ENCODE results near the gene CCDC106. TPM values are rescaled to one million over a fixed set of nuclear protein-coding genes. Genes with fewer than 3 reads are reported as not detected.

CCDC106 gene
- total and polyA plus RNA-seq, 2 donors from 2014 or later, result 22.7 to 51.9 TPM

DNA sequence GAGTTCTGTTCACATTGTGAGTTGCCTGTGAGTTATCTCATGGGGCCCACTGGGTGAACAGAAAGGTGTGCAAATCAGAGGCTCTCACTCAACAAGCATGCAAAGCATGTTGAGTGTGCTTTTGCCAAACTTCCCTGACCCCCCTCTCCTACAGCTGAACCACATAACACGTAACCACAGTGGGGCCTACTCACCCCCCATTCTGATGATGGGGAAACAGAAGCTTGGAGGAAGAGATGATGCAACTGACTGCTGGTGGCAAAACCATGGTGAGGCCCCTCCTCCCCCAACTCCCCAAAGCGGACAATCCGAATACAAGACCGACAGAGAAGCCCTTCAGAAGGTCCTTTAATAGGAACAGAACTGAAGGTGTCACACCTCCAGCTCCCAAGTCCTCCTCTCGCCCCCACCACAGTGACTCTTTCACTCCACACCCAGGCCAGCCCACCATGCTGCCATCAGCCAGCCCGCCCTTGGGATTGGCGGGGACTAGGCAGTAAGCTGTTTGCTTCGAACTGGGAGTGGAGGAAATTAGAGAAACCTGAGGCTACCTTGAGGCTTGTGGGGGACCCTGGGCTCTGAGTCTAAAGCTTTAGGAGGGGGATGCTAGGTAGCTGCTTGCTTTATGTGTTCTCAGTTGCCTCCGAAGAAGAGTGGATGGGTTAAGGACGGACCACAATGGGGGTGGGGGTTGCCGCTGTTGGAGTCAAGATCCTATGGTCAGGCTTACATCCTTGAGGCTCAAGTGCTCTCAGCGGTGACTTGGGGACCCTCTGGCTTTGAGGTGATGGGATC, 27.4 kb upstream of the CCDC106 start:
- FAIRE-seq, result no peak
- H3K36me3 ChIP-seq (ENCODE audit: control insufficient read depth in 2 of 3, insufficient read depth in 3 of 3, low read length in 3 of 3), result peaks cover 0 to 6% (median 0%) of the 10 kb centered on the region in 3 donors
- H3K27ac ChIP-seq (ENCODE audit: low read depth in 2 of 2, low read length in 2 of 2), result no peak overlapping the region
- no peak overlapping the region for H3K4me3 ChIP-seq (ENCODE audit: low read length in 3 of 3)
- DNase-seq, result no peak
- peaks cover 2 to 6% (median 5%) of the 10 kb centered on the region in 3 donors for H3K4me1 ChIP-seq (ENCODE audit: control insufficient read depth in 2 of 3, insufficient read depth in 2 of 3, low read depth in 1 of 3, low read length in 3 of 3)
- intact Hi-C loops (cut with DNase I), result no loop called here
- TF ChIP-seq, protein P1, sequence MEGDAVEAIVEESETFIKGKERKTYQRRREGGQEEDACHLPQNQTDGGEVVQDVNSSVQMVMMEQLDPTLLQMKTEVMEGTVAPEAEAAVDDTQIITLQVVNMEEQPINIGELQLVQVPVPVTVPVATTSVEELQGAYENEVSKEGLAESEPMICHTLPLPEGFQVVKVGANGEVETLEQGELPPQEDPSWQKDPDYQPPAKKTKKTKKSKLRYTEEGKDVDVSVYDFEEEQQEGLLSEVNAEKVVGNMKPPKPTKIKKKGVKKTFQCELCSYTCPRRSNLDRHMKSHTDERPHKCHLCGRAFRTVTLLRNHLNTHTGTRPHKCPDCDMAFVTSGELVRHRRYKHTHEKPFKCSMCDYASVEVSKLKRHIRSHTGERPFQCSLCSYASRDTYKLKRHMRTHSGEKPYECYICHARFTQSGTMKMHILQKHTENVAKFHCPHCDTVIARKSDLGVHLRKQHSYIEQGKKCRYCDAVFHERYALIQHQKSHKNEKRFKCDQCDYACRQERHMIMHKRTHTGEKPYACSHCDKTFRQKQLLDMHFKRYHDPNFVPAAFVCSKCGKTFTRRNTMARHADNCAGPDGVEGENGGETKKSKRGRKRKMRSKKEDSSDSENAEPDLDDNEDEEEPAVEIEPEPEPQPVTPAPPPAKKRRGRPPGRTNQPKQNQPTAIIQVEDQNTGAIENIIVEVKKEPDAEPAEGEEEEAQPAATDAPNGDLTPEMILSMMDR (IDR thresholded peaks at IDR 0.05; ENCODE audit: borderline replicate concordance, extremely low read depth, insufficient read depth), result no peak
- H3K9me3 ChIP-seq (ENCODE audit: control insufficient read depth in 2 of 3, insufficient read depth in 1 of 3, low read length in 3 of 3), result no peaks in the 10 kb centered on the region
- H3K9ac ChIP-seq (ENCODE audit: low read length in 3 of 3), result no peak overlapping the region
- H3K27me3 ChIP-seq (ENCODE audit: control insufficient read depth, insufficient read depth, low read length), result no peaks in the 10 kb centered on the region

DNA sequence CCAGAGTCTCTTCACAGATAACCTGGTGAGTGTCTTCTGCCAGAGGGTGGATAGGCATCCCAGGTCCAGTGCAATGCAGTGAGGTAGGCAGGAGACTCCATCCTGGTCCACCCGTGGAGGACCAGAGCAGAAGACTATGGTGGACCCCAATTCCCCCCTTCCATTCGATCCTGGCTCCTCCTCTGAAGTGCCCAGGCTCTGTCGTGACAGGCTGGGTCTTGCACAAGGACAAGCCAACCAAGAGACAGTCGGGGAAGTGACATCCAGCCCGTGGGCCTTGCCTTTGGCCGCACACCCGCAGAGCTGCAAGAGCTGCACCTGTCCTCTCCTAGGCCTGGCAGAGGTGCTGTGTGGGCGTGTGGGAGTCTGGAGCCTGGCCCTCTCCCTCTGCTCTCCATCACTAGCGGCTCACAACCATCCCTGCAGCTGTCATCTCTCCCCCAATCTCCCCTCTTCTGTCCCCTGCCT, 26.8 kb upstream of the CCDC106 start:
- no peaks in the 10 kb centered on the region for H3K9me3 ChIP-seq (ENCODE audit: control insufficient read depth in 2 of 3, insufficient read depth in 1 of 3, low read length in 3 of 3)
- no peak for DNase-seq
- peaks cover 2 to 6% (median 5%) of the 10 kb centered on the region in 3 donors for H3K4me1 ChIP-seq (ENCODE audit: control insufficient read depth in 2 of 3, insufficient read depth in 2 of 3, low read depth in 1 of 3, low read length in 3 of 3)
- peaks cover 0 to 6% (median 0%) of the 10 kb centered on the region in 3 donors for H3K36me3 ChIP-seq (ENCODE audit: control insufficient read depth in 2 of 3, insufficient read depth in 3 of 3, low read length in 3 of 3)
- no peak overlapping the region for H3K27ac ChIP-seq (ENCODE audit: low read depth in 2 of 2, low read length in 2 of 2)
- intact Hi-C loops (cut with DNase I), result no loop called here
- FAIRE-seq, result no peak
- H3K27me3 ChIP-seq (ENCODE audit: control insufficient read depth, insufficient read depth, low read length), result no peaks in the 10 kb centered on the region
- no peak overlapping the region for H3K9ac ChIP-seq (ENCODE audit: low read length in 3 of 3)
- TF ChIP-seq, protein P1 (IDR thresholded peaks at IDR 0.05; ENCODE audit: borderline replicate concordance, extremely low read depth, insufficient read depth), result no peak
- no peak overlapping the region for H3K4me3 ChIP-seq (ENCODE audit: low read length in 3 of 3)

DNA sequence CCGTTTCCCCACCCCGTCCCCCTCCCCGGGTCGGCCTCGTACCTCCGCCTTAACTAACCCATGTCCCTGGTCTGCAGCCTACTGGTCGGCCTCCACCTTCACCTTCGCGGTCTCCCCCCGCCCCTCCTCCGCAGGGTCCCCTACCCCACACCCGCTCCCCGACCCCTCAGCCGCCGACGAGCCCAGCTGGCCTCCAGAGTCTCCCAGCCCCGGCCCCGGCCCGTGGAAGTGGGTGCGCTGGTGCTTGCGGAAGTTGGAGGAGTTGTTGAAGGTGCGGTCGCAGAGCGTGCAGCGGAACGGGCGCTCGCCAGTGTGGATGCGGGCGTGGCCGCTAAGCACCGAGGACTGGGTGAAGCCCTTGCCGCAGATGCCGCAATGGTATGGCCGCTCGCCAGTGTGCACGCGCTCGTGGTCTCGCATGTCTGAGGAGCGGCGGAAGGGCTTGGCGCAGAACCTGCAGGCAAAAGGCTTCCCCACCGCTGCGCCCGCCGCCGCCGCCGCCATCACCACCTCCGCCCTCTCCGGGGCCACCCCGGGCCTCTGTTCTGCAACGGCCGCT, 26.3 kb upstream of the CCDC106 start:
- Histone ChIP-seq H3K9ac (ENCODE audit: low read length in 3 of 3) (no peak overlapping the region), H3K9me3 (ENCODE audit: control insufficient read depth in 2 of 3, insufficient read depth in 1 of 3, low read length in 3 of 3) (no peaks in the 10 kb centered on the region), H3K27ac (ENCODE audit: low read depth in 2 of 2, low read length in 2 of 2) (no peak overlapping the region), H3K4me1 (ENCODE audit: control insufficient read depth in 2 of 3, insufficient read depth in 2 of 3, low read depth in 1 of 3, low read length in 3 of 3) (peaks cover 2 to 6% (median 5%) of the 10 kb centered on the region in 3 donors), H3K4me3 (ENCODE audit: low read length in 3 of 3) (no peak overlapping the region), H3K27me3 (ENCODE audit: control insufficient read depth, insufficient read depth, low read length) (no peaks in the 10 kb centered on the region), H3K36me3 (ENCODE audit: control insufficient read depth in 2 of 3, insufficient read depth in 3 of 3, low read length in 3 of 3) (peaks cover 0 to 6% (median 0%) of the 10 kb centered on the region in 3 donors)
- TF ChIP-seq, protein P1 (IDR thresholded peaks at IDR 0.05; ENCODE audit: borderline replicate concordance, extremely low read depth, insufficient read depth), result no peak
- no peak for FAIRE-seq
- DNase-seq, result peak in 1 of 5 donors; percentile 71
- intact Hi-C loops (cut with DNase I), result no loop called here
